Astrocyte of the cerebellum (primary cell): ENCODE data around the gene DPP6.

Experiments used
- DNase-seq: peaks from one replicate; pipeline ENCODE4 v3.0.0-alpha.2; 2011; ENCODE audit warnings: low read depth
- H3K4me3 ChIP-seq: 2 replicates; pipeline ENCODE4 v1.5.1; 2011; ENCODE audit warnings: mild to moderate bottlenecking, low read depth, low read length, moderate library complexity
- CTCF ChIP-seq: IDR thresholded peaks from 2 replicates; pipeline ENCODE4 v1.5.1; 2012; ENCODE audit warnings: low read length, low read depth, moderate library complexity, mild to moderate bottlenecking; ENCODE audit errors: missing control alignments
- in situ Hi-C: cut with HindIII; loops from 2 replicates; pipeline ENCODE4 v1.10.0; 2017; ENCODE audit warnings: low sequenced_read_pairs

DPP6 gene

GRCh38 chr7:154429666-154430404 is 377.6 kb downstream of the DPP6 start:
- H3K4me3 ChIP-seq, result no peak overlapping the region
- in situ Hi-C loops, result no loop called here
- TF ChIP-seq CTCF, result no peak
- DNase-seq, result no peak

GRCh38 chr7:154430640-154431039 is 378.4 kb downstream of the DPP6 start:
- TF ChIP-seq CTCF, result no peak
- no peak overlapping the region for H3K4me3 ChIP-seq
- no peak for DNase-seq
- in situ Hi-C loops, result no loop called here

- in situ Hi-C loops, result no loop called here
- TF ChIP-seq CTCF, result no peak
- DNase-seq, result no peak
- H3K4me3 ChIP-seq, result no peak overlapping the region
These were observed 378.8 kb downstream of the DPP6 start for GRCh38 chr7:154431045-154431444.

- TF ChIP-seq CTCF, result no peak
- no peak for DNase-seq
- in situ Hi-C loops, result no loop called here
- H3K4me3 ChIP-seq, result no peak overlapping the region
These were observed 381.7 kb downstream of the DPP6 start for GRCh38 chr7:154433632-154434598.

GRCh38 chr7:154436560-154436959 is 384.4 kb downstream of the DPP6 start:
- DNase-seq, result no peak
- no peak overlapping the region for H3K4me3 ChIP-seq
- in situ Hi-C loops, result no loop called here
- no peak for TF ChIP-seq CTCF

GRCh38 chr7:154437234-154437633 is 385.0 kb downstream of the DPP6 start:
- in situ Hi-C loops, result no loop called here
- TF ChIP-seq CTCF, result no peak
- no peak for DNase-seq
- H3K4me3 ChIP-seq, result no peak overlapping the region
